IPS-NIHi7 (cell line): ENCODE data around the gene RAVER2.

Experiments
- DNase-seq: peaks from one replicate; pipeline ENCODE4 v3.0.0; 2012; ENCODE audit warnings: mixed read lengths; ENCODE audit errors: extremely low spot score

Gene RAVER2

GRCh38 chr1:64877151-64877550 is 132.3 kb downstream of the RAVER2 start:
- no peak for DNase-seq

GRCh38 chr1:64877598-64877997 is 132.7 kb downstream of the RAVER2 start:
- no peak for DNase-seq

GRCh38 chr1:64878090-64878489 is 133.2 kb downstream of the RAVER2 start:
- DNase-seq: no peak

GRCh38 chr1:64878931-64879611 is 134.2 kb downstream of the RAVER2 start:
- DNase-seq: no peak

- no peak for DNase-seq
Observed at GRCh38 chr1:64880449-64880848, 135.6 kb downstream of the RAVER2 start.

- no peak for DNase-seq
Observed at GRCh38 chr1:64881281-64881680, 136.4 kb downstream of the RAVER2 start.
